GM21619 (cell line): ENCODE data around the gene FAM171A1.
"Not testable (repeated sequence)": the region's sequence is repeated elsewhere in the genome, so short reads cannot be mapped to it uniquely, and the experiment has no call there.

Experiments used
- ATAC-seq: cut with Tn5 transposase; IDR thresholded peaks from one replicate; pipeline ENCODE4 v1.9.1; 2021; ENCODE audit not compliant: unreplicated experiment

Gene FAM171A1

GRCh38 chr10:15345450-15345849, 25.6 kb downstream of the FAM171A1 start:
- no peak for ATAC-seq

- no peak for ATAC-seq
Observed at GRCh38 chr10:15344876-15345285, 26.2 kb downstream of the FAM171A1 start.

GRCh38 chr10:15344256-15344875, 26.7 kb downstream of the FAM171A1 start:
- ATAC-seq, result no peak

GRCh38 chr10:15342970-15343369, 28.1 kb downstream of the FAM171A1 start:
- no peak for ATAC-seq

- ATAC-seq, result no peak
Observed at GRCh38 chr10:15341502-15342128, 29.5 kb downstream of the FAM171A1 start.

GRCh38 chr10:15339892-15340291, 31.2 kb downstream of the FAM171A1 start:
- no peak for ATAC-seq

- ATAC-seq, result not testable (repeated sequence)
Observed at GRCh38 chr10:15337441-15337923, 33.6 kb downstream of the FAM171A1 start.

- no peak for ATAC-seq
Observed at GRCh38 chr10:15336211-15336610, 34.9 kb downstream of the FAM171A1 start.

GRCh38 chr10:15335508-15335907, 35.6 kb downstream of the FAM171A1 start:
- no peak for ATAC-seq

GRCh38 chr10:15334650-15335323, 36.3 kb downstream of the FAM171A1 start:
- ATAC-seq, result no peak

- no peak for ATAC-seq
Observed at GRCh38 chr10:15333909-15334649, 37.0 kb downstream of the FAM171A1 start.

- not testable (repeated sequence) for ATAC-seq
Observed at GRCh38 chr10:15333181-15333580, 37.9 kb downstream of the FAM171A1 start.

- no peak for ATAC-seq
Observed at GRCh38 chr10:15331461-15331860, 39.6 kb downstream of the FAM171A1 start.

GRCh38 chr10:15329437-15329836, 41.7 kb downstream of the FAM171A1 start:
- no peak for ATAC-seq

GRCh38 chr10:15325944-15326284, 45.2 kb downstream of the FAM171A1 start:
- ATAC-seq, result no peak

- ATAC-seq, result no peak
Observed at GRCh38 chr10:15325243-15325943, 45.7 kb downstream of the FAM171A1 start.

GRCh38 chr10:15324611-15325010, 46.5 kb downstream of the FAM171A1 start:
- ATAC-seq, result no peak

GRCh38 chr10:15324113-15324512, 47.0 kb downstream of the FAM171A1 start:
- no peak for ATAC-seq

- no peak for ATAC-seq
Observed at GRCh38 chr10:15322356-15322755, 48.7 kb downstream of the FAM171A1 start.

GRCh38 chr10:15321431-15322341, 49.4 kb downstream of the FAM171A1 start:
- ATAC-seq, result no peak
